ENCODE data around the gene OR6Q1.
"Not testable (repeated sequence)": the region's sequence is repeated elsewhere in the genome, so short reads cannot be mapped to it uniquely, and the experiment has no call there.

Gene OR6Q1

GRCh38 chr11:58030653-58031052 is at the start of gene OR6Q1:
TSS of gene OR6Q1 (plus strand) at chr11:58030953. CDS start at chr11:58030953, 0 bp downstream.
- TF ChIP-seq CTCF (conservative IDR thresholded peaks at IDR 0.05; ENCODE audit: low read depth, low read length): no peak

GRCh38 chr11:57981536-57981935 is 49.2 kb upstream of the OR6Q1 start:
- DNase-seq (ENCODE audit: low read depth): no peak
- H3K4me3 ChIP-seq (ENCODE audit: low read length): no peak overlapping the region
- no peak for TF ChIP-seq CTCF (conservative IDR thresholded peaks at IDR 0.05; ENCODE audit: low read depth, low read length)

More at GRCh38 chr11:58030653-58031052, at the start of gene OR6Q1:
- no peak within 1 kb of the TSS for H3K4me3 ChIP-seq (ENCODE audit: low read length)
- DNase-seq (ENCODE audit: low read depth): no peak

GRCh38 chr11:57982776-57983175 is 48.0 kb upstream of the OR6Q1 start:
- no peak overlapping the region for H3K4me3 ChIP-seq (ENCODE audit: low read length)
- TF ChIP-seq CTCF (conservative IDR thresholded peaks at IDR 0.05; ENCODE audit: low read depth, low read length): no peak
- DNase-seq (ENCODE audit: low read depth): no peak

GRCh38 chr11:57983191-57983590 is 47.6 kb upstream of the OR6Q1 start:
- H3K4me3 ChIP-seq (ENCODE audit: low read length): no peak overlapping the region
- TF ChIP-seq CTCF (conservative IDR thresholded peaks at IDR 0.05; ENCODE audit: low read depth, low read length): no peak
- no peak for DNase-seq (ENCODE audit: low read depth)

- H3K4me3 ChIP-seq (ENCODE audit: low read length): not testable (repeated sequence)
These were observed 31.2 kb upstream of the OR6Q1 start for GRCh38 chr11:57999523-57999922.

GRCh38 chr11:58000021-58000420 is 30.7 kb upstream of the OR6Q1 start:
- not testable (repeated sequence) for DNase-seq (ENCODE audit: low read depth); H3K4me3 ChIP-seq (ENCODE audit: low read length)

More at GRCh38 chr11:57999523-57999922, 31.2 kb upstream of the OR6Q1 start:
- DNase-seq (ENCODE audit: low read depth): not testable (repeated sequence)

GRCh38 chr11:58000699-58001098 is 30.1 kb upstream of the OR6Q1 start:
- TF ChIP-seq CTCF (conservative IDR thresholded peaks at IDR 0.05; ENCODE audit: low read depth, low read length): no peak
- H3K4me3 ChIP-seq (ENCODE audit: low read length): no peak overlapping the region
- no peak for DNase-seq (ENCODE audit: low read depth)

GRCh38 chr11:58003036-58003435 is 27.7 kb upstream of the OR6Q1 start:
- DNase-seq (ENCODE audit: low read depth): no peak
- H3K4me3 ChIP-seq (ENCODE audit: low read length): no peak overlapping the region
- no peak for TF ChIP-seq CTCF (conservative IDR thresholded peaks at IDR 0.05; ENCODE audit: low read depth, low read length)

Data from retinal pigment epithelial cell (primary cell).